Measurements from ENCODE around the gene CDK2AP2.
A peak's percentile ranks its signal among the peaks of the same experiment; 100 is the strongest.
"Not testable (repeated sequence)": the region's sequence is repeated elsewhere in the genome, so short reads cannot be mapped to it uniquely, and the experiment has no call there.

CDK2AP2 gene

GRCh38 chr11:67507864-67508485 is at the start of gene CDK2AP2:
Gene CDK2AP2 (minus strand): TSS chr11:67508162. CDS start chr11:67508082, 80 bp downstream.
- peak; percentile 98 for DNase-seq (ENCODE audit: low read depth)

- DNase-seq (ENCODE audit: low read depth) = no peak
These were observed 48.3 kb upstream of the CDK2AP2 start for GRCh38 chr11:67556244-67556643.

- not testable (repeated sequence) for DNase-seq (ENCODE audit: low read depth)
These were observed 43.7 kb upstream of the CDK2AP2 start for GRCh38 chr11:67551697-67552096.

DNA sequence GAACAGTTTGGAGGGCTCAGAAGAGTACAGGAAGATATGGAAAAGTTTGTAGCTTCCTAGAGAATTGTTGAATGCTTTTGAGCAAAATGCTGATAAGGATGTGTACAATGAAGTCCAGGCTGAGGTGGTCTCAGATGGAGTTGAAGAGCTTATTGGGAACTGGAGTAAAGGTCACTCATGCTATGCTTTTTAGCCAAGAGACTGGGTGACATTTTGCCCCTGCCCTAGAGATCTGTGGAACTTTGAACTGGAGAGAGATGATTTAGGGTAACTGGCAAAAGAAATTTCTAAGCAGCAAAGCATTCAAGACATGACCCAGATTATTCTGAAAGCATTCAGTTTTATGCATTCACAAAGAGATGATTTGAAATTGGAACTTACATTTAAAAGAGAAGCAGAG is 43.2 kb upstream of the CDK2AP2 start:
- no peak for DNase-seq (ENCODE audit: low read depth)

DNA sequence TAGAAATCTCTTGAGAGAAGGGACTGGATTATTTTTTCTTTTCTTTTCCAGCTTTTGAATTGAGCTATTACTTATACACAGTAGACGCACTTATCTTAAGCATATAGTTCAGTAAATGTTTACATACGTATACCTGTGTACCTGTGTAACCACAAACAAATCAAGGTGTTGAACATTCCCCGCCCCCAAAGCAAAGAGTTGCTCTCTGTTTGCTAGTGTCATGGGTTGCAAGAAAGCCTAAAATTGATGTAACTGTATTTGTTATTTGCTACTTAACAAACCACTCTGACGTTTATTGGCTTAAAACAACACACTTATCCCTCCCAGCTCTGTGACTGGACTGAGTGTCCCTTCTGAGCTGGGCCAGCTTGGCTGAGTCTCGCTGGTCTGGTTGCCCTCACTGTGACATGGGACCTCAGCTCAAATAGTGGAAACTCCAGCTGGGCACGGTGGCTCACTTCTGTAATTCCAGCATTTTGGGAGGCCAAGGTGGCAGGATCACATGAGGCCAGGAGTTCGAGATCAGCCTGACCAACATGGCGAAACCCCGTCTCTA is 40.7 kb upstream of the CDK2AP2 start:
- no peak for DNase-seq (ENCODE audit: low read depth)

GRCh38 chr11:67548112-67548511 is 40.1 kb upstream of the CDK2AP2 start:
- not testable (repeated sequence) for DNase-seq (ENCODE audit: low read depth)

DNA sequence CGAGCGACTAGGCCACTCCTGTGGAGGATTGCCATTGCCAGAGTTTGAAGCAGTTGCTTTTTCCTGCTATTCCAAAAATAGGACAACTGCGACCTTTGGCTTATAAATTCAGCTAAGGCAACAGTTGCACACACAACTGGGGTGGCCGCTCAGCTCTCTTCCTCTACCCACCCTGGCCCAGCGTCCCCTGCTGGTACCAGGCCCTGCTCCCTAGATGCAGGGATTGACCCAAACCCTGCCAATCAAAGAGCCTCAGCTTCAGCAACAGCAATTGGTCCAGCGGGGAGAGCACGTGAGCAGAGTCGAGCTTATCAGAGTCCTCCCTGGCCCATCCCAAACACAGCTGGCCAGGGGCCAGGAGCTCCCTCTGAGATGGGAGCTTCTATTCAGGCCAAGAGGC is 37.3 kb upstream of the CDK2AP2 start:
- no peak for DNase-seq (ENCODE audit: low read depth)

DNA sequence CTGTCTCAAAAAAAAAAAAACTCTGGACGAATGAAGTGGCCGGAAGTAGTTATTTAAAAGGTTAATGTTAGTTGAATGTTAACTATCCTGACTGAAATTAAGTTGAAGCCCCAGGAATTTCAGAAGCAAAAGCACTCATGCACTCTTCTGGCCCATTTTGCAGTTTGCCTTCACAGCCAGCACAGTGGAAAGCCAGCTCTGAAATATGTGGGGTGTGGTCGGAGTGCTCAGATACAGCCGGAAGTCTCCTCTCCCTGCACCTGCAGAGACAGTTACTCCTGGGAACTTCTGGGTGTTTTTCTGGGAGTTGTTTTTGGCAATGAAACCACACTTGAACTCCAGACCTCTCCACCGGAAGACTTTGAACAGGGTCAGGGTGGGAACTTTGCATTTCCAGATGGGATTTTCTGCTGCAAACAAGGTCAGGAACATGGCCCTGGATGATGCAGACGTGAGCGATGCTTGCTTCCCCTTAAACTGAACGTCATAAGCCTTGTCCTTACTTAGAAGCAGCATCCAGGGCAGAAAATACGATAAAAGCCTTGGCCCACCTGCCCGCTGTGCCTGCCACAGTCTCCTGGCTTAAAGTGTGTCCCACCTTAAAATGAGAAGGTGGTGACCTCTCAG is 36.8 kb upstream of the CDK2AP2 start:
- DNase-seq (ENCODE audit: low read depth) = no peak

GRCh38 chr11:67543585-67543984 is 35.6 kb upstream of the CDK2AP2 start:
- no peak for DNase-seq (ENCODE audit: low read depth)

DNA sequence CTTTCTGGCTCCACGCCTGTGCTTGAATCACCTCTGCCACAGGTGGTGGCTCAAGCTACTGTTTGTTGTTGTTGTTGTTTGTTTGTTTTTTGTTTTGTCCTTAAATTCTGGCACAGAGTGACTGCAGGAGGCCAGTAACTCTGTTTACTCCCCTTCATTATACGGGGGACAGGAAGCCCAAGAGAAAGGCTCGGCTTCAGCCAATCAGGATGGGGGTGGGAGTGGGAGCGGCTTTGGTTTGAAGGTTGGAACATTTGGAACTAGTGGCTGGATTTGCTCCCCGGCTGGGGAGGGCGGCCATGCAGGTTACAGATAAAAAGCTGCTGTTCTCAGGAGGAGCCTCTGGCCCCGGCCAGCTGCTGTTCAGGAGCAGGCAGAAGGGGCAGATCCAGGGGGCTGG is 35.0 kb upstream of the CDK2AP2 start:
- DNase-seq (ENCODE audit: low read depth) = no peak

DNA sequence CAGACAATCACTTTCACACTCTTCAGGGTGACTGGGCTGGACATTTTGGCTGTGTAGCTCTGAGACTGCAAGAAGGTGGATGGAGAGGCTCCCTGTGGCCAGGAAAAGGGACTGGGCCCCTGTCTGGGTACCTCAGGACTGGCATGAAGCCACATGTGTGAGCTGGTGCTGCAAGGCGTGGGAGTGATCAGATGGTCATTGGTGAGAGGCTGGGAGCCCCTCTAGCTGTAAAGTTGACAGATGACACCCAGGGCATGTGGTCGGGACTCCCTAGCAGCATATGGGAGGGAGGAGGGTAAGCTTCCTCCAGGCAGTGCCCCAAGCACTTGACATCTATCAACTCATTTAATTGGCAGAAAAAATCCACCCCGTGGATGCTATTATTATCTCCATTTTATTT is 34.2 kb upstream of the CDK2AP2 start:
- DNase-seq (ENCODE audit: low read depth) = no peak

DNA sequence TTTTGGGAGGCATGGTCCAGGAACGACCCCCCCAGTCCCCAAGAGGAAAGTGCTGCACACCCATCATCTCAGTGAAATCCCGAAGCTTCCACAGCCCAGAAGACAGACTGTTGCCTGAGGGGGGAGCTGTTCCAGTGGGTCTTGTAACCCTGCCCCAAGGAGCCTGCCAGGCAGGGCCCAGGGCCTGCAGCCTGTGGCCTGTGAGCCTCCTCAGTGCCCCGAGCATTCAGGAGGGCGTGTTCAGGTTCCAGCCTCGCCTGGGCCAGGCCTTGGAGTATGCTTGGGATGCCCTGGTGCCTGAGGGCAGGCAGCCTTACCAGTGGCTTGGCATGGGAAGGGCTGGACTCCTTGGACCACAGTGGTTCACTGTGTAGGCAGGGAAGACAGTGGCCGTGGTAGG is 33.2 kb upstream of the CDK2AP2 start:
- no peak for DNase-seq (ENCODE audit: low read depth)

GRCh38 chr11:67539550-67539949 is 31.6 kb upstream of the CDK2AP2 start:
- DNase-seq (ENCODE audit: low read depth) = no peak

DNA sequence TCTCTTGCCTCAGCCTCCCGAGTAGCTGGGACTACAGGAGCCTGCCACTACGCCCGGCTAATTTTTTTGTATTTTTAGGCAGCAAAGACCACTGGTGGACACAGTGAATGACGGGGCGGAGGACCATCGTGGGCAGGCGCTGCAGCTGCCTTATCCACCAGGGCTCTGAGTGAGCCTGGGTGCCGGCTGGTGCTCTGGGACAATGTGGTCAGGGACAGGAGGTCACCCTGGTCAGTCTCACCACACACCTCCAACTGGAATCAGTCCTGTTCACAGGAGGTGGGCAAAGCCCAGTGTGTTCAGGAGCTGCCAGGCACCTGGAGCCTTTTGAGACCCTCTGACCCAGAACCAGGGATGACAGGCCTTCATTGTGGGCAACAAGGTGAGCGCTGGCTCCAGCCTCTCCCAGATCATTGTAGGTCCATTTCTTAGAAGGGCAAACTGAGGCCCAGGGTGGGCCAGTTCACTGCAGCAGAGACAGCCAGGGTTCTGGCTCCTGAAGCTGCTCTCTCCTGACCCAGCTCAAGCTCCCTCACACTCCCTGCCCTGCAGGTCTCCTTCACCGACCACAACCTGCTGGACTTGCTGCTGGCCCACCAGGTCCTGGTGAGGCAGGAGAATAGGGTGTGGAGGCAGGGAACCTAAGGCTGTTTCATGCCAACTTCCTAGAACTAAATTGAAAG is 31.0 kb upstream of the CDK2AP2 start:
- DNase-seq (ENCODE audit: low read depth) = no peak

DNA sequence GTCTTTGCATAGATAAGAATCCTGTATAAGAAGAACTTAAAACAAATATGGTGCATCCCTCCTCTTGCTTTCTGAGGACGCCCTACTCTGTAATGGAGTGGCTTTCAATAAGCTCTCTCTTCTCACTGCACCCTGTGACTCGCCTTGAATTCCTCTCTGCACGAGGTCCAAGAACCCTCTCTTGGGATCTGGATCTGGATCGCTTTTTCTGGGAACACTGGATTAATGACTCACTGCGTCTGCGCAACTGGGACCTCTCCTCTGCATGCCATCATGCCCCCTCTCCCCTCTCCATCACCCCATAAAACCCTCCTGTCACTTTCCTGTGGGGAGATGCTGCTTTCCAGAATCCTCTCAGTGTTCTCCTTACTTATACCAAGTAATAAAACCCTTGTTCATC is 30.3 kb upstream of the CDK2AP2 start:
- DNase-seq (ENCODE audit: low read depth) = no peak

- no peak for DNase-seq (ENCODE audit: low read depth)
These were observed 27.6 kb upstream of the CDK2AP2 start for GRCh38 chr11:67535561-67535960.

DNA sequence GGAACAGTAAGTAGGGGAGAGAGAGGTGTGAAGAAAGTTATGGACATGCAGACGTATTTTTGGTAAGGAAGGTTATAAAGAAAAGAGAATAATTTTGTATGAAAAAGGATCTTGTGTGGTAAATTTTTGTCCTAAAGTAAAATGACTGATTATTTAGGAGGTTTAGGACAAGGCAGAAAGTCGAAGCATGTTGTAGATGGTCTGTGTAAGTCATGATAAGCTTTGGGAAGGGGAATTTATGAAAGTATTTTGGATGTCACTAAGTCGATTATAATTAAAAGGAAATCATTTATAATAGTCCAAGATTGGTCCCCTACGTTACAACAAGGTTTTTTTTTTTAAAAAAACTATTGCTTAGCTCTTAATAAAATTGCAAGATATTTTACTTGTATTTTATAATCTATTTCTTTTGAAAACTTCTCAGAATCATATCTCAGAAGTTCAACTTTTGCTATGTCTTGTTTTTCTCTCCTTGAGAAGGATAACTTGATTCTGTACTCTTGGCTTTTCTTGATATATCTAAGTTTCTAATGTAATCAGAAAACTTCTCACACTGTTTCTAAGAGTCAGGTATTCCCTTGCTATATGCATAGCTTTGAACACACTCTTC is 26.2 kb upstream of the CDK2AP2 start:
- DNase-seq (ENCODE audit: low read depth) = no peak

- DNase-seq (ENCODE audit: low read depth) = no peak
These were observed 24.9 kb upstream of the CDK2AP2 start for GRCh38 chr11:67532889-67533288.

- DNase-seq (ENCODE audit: low read depth) = no peak
These were observed 22.3 kb upstream of the CDK2AP2 start for GRCh38 chr11:67530282-67530592.

GRCh38 chr11:67528376-67528775 is 20.4 kb upstream of the CDK2AP2 start:
- no peak for DNase-seq (ENCODE audit: low read depth)

- no peak for DNase-seq (ENCODE audit: low read depth)
These were observed 17.5 kb upstream of the CDK2AP2 start for GRCh38 chr11:67525275-67525976.

DNA sequence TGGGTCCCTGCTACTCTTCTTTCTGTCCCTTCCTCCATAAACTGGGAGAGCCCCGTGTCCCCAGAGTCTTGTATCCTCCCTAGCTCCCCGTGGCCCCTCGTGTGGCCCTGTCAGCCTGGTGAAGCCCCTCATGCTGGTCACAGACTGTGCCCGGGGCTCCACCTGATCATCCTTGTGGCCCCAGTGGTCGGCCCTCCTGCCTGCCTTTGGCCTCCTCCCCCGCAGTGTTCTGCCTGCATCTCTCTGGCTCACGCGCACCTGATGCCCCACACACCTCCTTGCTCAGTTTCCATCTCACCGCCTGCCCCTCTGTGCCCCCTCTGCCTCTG is 16.5 kb upstream of the CDK2AP2 start:
- no peak for DNase-seq (ENCODE audit: low read depth)

Data from activated T-cell treated with anti-CD3 and anti-CD28 coated beads for 48 hours (primary cell).